ENCODE measurements around the gene GPRC5C.

Gene GPRC5C

GRCh38 chr17:74493331-74493833, 61.5 kb downstream of the GPRC5C start:
- no peak overlapping the region for H3K27ac ChIP-seq
- no peak for DNase-seq (ENCODE audit: low read depth, low spot score)

All from epithelial cell of prostate (primary cell).